DMS79 (cell line): Measurements from ENCODE around the gene CFAP410.
"Not testable (repeated sequence)": the region's sequence is repeated elsewhere in the genome, so short reads cannot be mapped to it uniquely, and the experiment has no call there.

Source experiments
- DNase-seq: peaks from one replicate; lab custom pipeline; 2025; lab: John Stamatoyannopoulos, UW

The CFAP410 gene

GRCh38 chr21:44350773-44351481, 11.7 kb upstream of the CFAP410 start:
- no peak for DNase-seq

- DNase-seq, result no peak
Observed at GRCh38 chr21:44349847-44350772, 10.9 kb upstream of the CFAP410 start.

- DNase-seq, result no peak
Observed at GRCh38 chr21:44349416-44349846, 10.2 kb upstream of the CFAP410 start.

GRCh38 chr21:44348861-44349260, 9.7 kb upstream of the CFAP410 start:
- DNase-seq, result no peak

GRCh38 chr21:44347911-44348451, 8.8 kb upstream of the CFAP410 start:
- DNase-seq, result peak; percentile 99

GRCh38 chr21:44345495-44345894, 6.3 kb upstream of the CFAP410 start:
- DNase-seq, result no peak

- no peak for DNase-seq
Observed at GRCh38 chr21:44344541-44345183, 5.5 kb upstream of the CFAP410 start.

- not testable (repeated sequence) for DNase-seq
Observed at GRCh38 chr21:44342981-44343380, 3.8 kb upstream of the CFAP410 start.

- DNase-seq, result not testable (repeated sequence)
Observed at GRCh38 chr21:44341726-44342458, 2.7 kb upstream of the CFAP410 start.

- peak; percentile 36 for DNase-seq
Observed at GRCh38 chr21:44337941-44338895, 972 bp downstream of the CFAP410 start.

GRCh38 chr21:44337449-44337848, 1.7 kb downstream of the CFAP410 start:
- DNase-seq, result no peak

- no peak for DNase-seq
Observed at GRCh38 chr21:44335266-44336059, 3.7 kb downstream of the CFAP410 start.

- no peak for DNase-seq
Observed at GRCh38 chr21:44334329-44335030, 4.7 kb downstream of the CFAP410 start.

GRCh38 chr21:44333509-44334328, 5.5 kb downstream of the CFAP410 start:
- DNase-seq, result no peak

- DNase-seq, result no peak
Observed at GRCh38 chr21:44332965-44333364, 6.2 kb downstream of the CFAP410 start.

GRCh38 chr21:44332383-44332782, 6.8 kb downstream of the CFAP410 start:
- DNase-seq, result no peak

- DNase-seq, result no peak
Observed at GRCh38 chr21:44331650-44332307, 7.4 kb downstream of the CFAP410 start.
